Transverse colon (tissue), 4 donors: ENCODE data around the gene TMOD1. TPM values are rescaled to one million over a fixed set of nuclear protein-coding genes. Genes with fewer than 3 reads are reported as not detected.
"Not testable (repeated sequence)": the region's sequence is repeated elsewhere in the genome, so short reads cannot be mapped to it uniquely, and the experiment has no call there.

Experiments used
- DNase-seq: peaks from one replicate; pipeline ENCODE4 v3.0.0-alpha.2; 2019
- H3K27ac ChIP-seq, 4 donors: fragments of 200-600 bp; sonication (generic); 2 replicates each; pipeline ENCODE4 v1.5.1; 2016 to 2018; ENCODE audit warnings: inconsistent platforms in 4 of 4
- H3K27me3 ChIP-seq: fragments of 200-600 bp; sonication (generic); 2 replicates; pipeline ENCODE4 v1.5.1; 2017; ENCODE audit warnings: inconsistent platforms
- H3K36me3 ChIP-seq, 4 donors: fragments of 200-600 bp; sonication (generic); 2 replicates each; pipeline ENCODE4 v1.5.1; 2017 to 2019; ENCODE audit warnings: inconsistent platforms in 4 of 4
- H3K4me1 ChIP-seq, 4 donors: fragments of 200-600 bp; sonication (generic); 2 replicates each; pipeline ENCODE4 v1.5.1; 2017 to 2020; ENCODE audit warnings: inconsistent platforms in 4 of 4
- H3K4me3 ChIP-seq, 4 donors: fragments of 200-600 bp; sonication (generic); 1 replicate in 1 of 4; 2 replicates in 3 of 4; pipeline versions ENCODE4 v1.5.1 to v1.6.1; 2017 to 2019; ENCODE audit warnings: inconsistent platforms in 4 of 4
- H3K9me3 ChIP-seq, 2 donors: fragments of 200-600 bp; sonication (generic); 2 replicates each; pipeline ENCODE4 v1.5.1; 2017 to 2019; ENCODE audit warnings: inconsistent platforms in 2 of 2
- CTCF ChIP-seq, 5 experiments: fragments of 200-600 bp in 3 of 5; fragments of 450-650 bp in 2 of 5; sonication (generic) in 3 of 5; IDR thresholded peaks; 1 replicate in 2 of 5; 2 replicates in 3 of 5; pipeline ENCODE4 v1.5.1; 2016 to 2017; ENCODE audit warnings: antibody characterized with exemption in 5 of 5, inconsistent platforms in 3 of 5, mild to moderate bottlenecking in 2 of 5, moderate library complexity in 1 of 5
- EP300 ChIP-seq: sonication (generic); formaldehyde crosslinking; IDR thresholded peaks from one replicate; pipeline ENCODE4 v1.6.1; 2017; ENCODE audit warnings: antibody characterized with exemption, low read depth
- POLR2A ChIP-seq: fragments of 450-650 bp; IDR thresholded peaks from one replicate; pipeline ENCODE4 v1.6.1; 2016; ENCODE audit warnings: antibody characterized with exemption, mild to moderate bottlenecking, moderate library complexity
- POLR2AphosphoS5 ChIP-seq, 3 donors: sonication (generic); formaldehyde crosslinking; IDR thresholded peaks; one replicate each; pipeline ENCODE4 v1.6.1; 2016; ENCODE audit warnings: antibody characterized with exemption in 3 of 3
- WGBS, 2 donors: methylation state at CpG; one replicate each; pipeline ENCODE4 v1.1.5; 2018; ENCODE audit warnings: low coverage in 1 of 2; 5-methylcytosine and 5-hydroxymethylcytosine counted together
- in situ Hi-C, 4 donors: fragments of 200-750 bp; cut with MboI; loops; one replicate each; pipeline versions ENCODE4 v1.15.0 to v1.15.1; 2017; ENCODE audit warnings: low sequenced_read_pairs in 3 of 4, low pct_ligation_motif_present in 1 of 4, low pct_unique_long_range_greater_than_20kb in 1 of 4
- intact Hi-C: fragments of 100-400 bp; cut with DNase I; formaldehyde crosslinking; loops from one replicate; pipeline ENCODE4 v1.15.1; 2023; ENCODE audit warnings: low total_unique reads
- total RNA-seq, 4 donors: library from RNA; depleted of rRNA; stranded (reverse); fragments of >200 nt; gene quantifications; one replicate each; pipeline ENCODE4 v1.1.0, GENCODE V29; 2016

Gene TMOD1
- total RNA-seq, 4 donors from 2014 or later: 4.2 to 11.6 (median 7.1) TPM

GRCh38 chr9:97575673-97576200 is 74.3 kb downstream of the TMOD1 start:
- intact Hi-C loops: no loop called here
- WGBS, 2 donors: 80 to 81% methylated on average over 1 to 11 of the region's 11 CpGs
- H3K36me3 ChIP-seq: no peaks in the 10 kb centered on the region

GRCh38 chr9:97577051-97577450 is 75.6 kb downstream of the TMOD1 start:
- in situ Hi-C loops: no loop called here
- H3K36me3 ChIP-seq: no peaks in the 10 kb centered on the region
- WGBS, 2 donors: 64 to 87% methylated on average over 4 to 5 of the region's 5 CpGs
- H3K4me3 ChIP-seq: no peak overlapping the region
- no peak overlapping the region for H3K27ac ChIP-seq
- no peaks in the 10 kb centered on the region for H3K27me3 ChIP-seq
- peak; percentile 4 for DNase-seq
- no peaks in the 10 kb centered on the region for H3K9me3 ChIP-seq
- TF ChIP-seq POLR2A: no peak
- no peak for TF ChIP-seq CTCF (IDR thresholded peaks at IDR 0.05)
- no peak for TF ChIP-seq POLR2AphosphoS5 (IDR thresholded peaks at IDR 0.05)
- no peak for TF ChIP-seq EP300
- H3K4me1 ChIP-seq: peaks cover 0 to 4% (median 0%) of the 10 kb centered on the region in 4 donors
- intact Hi-C loops: no loop called here

More at GRCh38 chr9:97575673-97576200, 74.3 kb downstream of the TMOD1 start:
- no peak for DNase-seq
- in situ Hi-C loops: no loop called here
- H3K9me3 ChIP-seq: no peaks in the 10 kb centered on the region
- no peaks in the 10 kb centered on the region for H3K27me3 ChIP-seq
- no peak overlapping the region for H3K27ac ChIP-seq
- H3K4me1 ChIP-seq: peaks cover 3 to 11% (median 9%) of the 10 kb centered on the region in 4 donors
- no peak for TF ChIP-seq EP300
- TF ChIP-seq CTCF (IDR thresholded peaks at IDR 0.05): no peak
- TF ChIP-seq POLR2A: no peak
- no peak for TF ChIP-seq POLR2AphosphoS5 (IDR thresholded peaks at IDR 0.05)
- H3K4me3 ChIP-seq: peak overlapping the region in 1 of 4 donors; percentile 16

- H3K4me1 ChIP-seq: no peaks in the 10 kb centered on the region
- WGBS, 2 donors: 83% methylated on average over 4 of the region's 5 CpGs; no CpG with 5 or more reads in 1 of the 2 donors
- in situ Hi-C loops: no loop called here
- no peaks in the 10 kb centered on the region for H3K27me3 ChIP-seq
- no peaks in the 10 kb centered on the region for H3K9me3 ChIP-seq
- TF ChIP-seq POLR2AphosphoS5 (IDR thresholded peaks at IDR 0.05) (no peak), POLR2A (no peak), CTCF (IDR thresholded peaks at IDR 0.05) (no peak), EP300 (no peak)
- H3K36me3 ChIP-seq: no peaks in the 10 kb centered on the region
- no peak overlapping the region for H3K4me3 ChIP-seq
- no peak overlapping the region for H3K27ac ChIP-seq
- no peak for DNase-seq
- intact Hi-C loops: no loop called here
Measured at GRCh38 chr9:97578846-97579245, 77.4 kb downstream of the TMOD1 start.

- no peaks in the 10 kb centered on the region for H3K4me1 ChIP-seq
- intact Hi-C loops (no loop called here), in situ Hi-C loops (no loop called here)
- 67 to 73% methylated on average over 1 to 2 of the region's 2 CpGs for WGBS, 2 donors
- H3K9me3 ChIP-seq: no peaks in the 10 kb centered on the region
- H3K27me3 ChIP-seq: no peaks in the 10 kb centered on the region
- TF ChIP-seq CTCF (IDR thresholded peaks at IDR 0.05): no peak
- TF ChIP-seq POLR2A: no peak
- no peak for TF ChIP-seq EP300
- no peak for TF ChIP-seq POLR2AphosphoS5 (IDR thresholded peaks at IDR 0.05)
- no peaks in the 10 kb centered on the region for H3K36me3 ChIP-seq
- no peak for DNase-seq
- H3K27ac ChIP-seq: no peak overlapping the region
- H3K4me3 ChIP-seq: no peak overlapping the region
Measured at GRCh38 chr9:97579914-97580313, 78.4 kb downstream of the TMOD1 start.

GRCh38 chr9:97581590-97581989 is 80.1 kb downstream of the TMOD1 start:
- H3K27me3 ChIP-seq, intact Hi-C loops, H3K4me1 ChIP-seq, H3K9me3 ChIP-seq, in situ Hi-C loops, H3K36me3 ChIP-seq, DNase-seq, H3K27ac ChIP-seq, H3K4me3 ChIP-seq: not testable (repeated sequence)
- 100% methylated on average over 1 of the region's 3 CpGs; no CpG with 5 or more reads in 1 of the 2 donors for WGBS, 2 donors

GRCh38 chr9:97584778-97585177 is 83.3 kb downstream of the TMOD1 start:
- H3K4me3 ChIP-seq, H3K36me3 ChIP-seq, H3K27me3 ChIP-seq, H3K4me1 ChIP-seq, intact Hi-C loops, H3K27ac ChIP-seq, in situ Hi-C loops, DNase-seq, H3K9me3 ChIP-seq: not testable (repeated sequence)
- 67% methylated on average over 1 of the region's 2 CpGs; no CpG with 5 or more reads in 1 of the 2 donors for WGBS, 2 donors

GRCh38 chr9:97586909-97587308 is 85.4 kb downstream of the TMOD1 start:
- DNase-seq, H3K27me3 ChIP-seq, H3K9me3 ChIP-seq, in situ Hi-C loops, H3K4me3 ChIP-seq, intact Hi-C loops, H3K4me1 ChIP-seq, H3K36me3 ChIP-seq, H3K27ac ChIP-seq: not testable (repeated sequence)
- 95% methylated on average over 7 of the region's 7 CpGs; no CpG with 5 or more reads in 1 of the 2 donors for whole genome bisulfite sequencing, 2 donors
